WERI-Rb-1 (cell line): ENCODE measurements around the gene OR10AD1.

Source experiments
- DNase-seq: peaks from one replicate; pipeline ENCODE4 v3.0.0-alpha.2; 2020
- H3K27ac ChIP-seq: fragments of 250-450 bp; sonication (Bioruptor Pico); 2 replicates; pipeline ENCODE4 v1.5.1; 2020; ENCODE audit warnings: mild to moderate bottlenecking, moderate library complexity
- H3K27me3 ChIP-seq: fragments of 250-450 bp; sonication (Bioruptor Pico); 2 replicates; pipeline ENCODE4 v1.5.1; 2021; ENCODE audit warnings: mild to moderate bottlenecking, low read depth, moderate library complexity; ENCODE audit not compliant: insufficient read depth, severe bottlenecking
- H3K36me3 ChIP-seq: fragments of 250-450 bp; sonication (Bioruptor Pico); 2 replicates; pipeline ENCODE4 v1.5.1; 2020; ENCODE audit warnings: mild to moderate bottlenecking, moderate library complexity
- H3K4me3 ChIP-seq: 2 replicates; pipeline ENCODE4 v1.5.1; 2011; ENCODE audit warnings: low read depth, mild to moderate bottlenecking, control low read depth, low read length
- H3K9me3 ChIP-seq: fragments of 250-450 bp; sonication (Bioruptor Pico); 2 replicates; pipeline ENCODE4 v1.5.1; 2021; ENCODE audit warnings: mild to moderate bottlenecking, moderate library complexity; ENCODE audit not compliant: severe bottlenecking
- CTCF ChIP-seq: IDR thresholded peaks from 2 replicates; pipeline ENCODE4 v1.5.1; 2011; ENCODE audit warnings: low read depth, mild to moderate bottlenecking, control low read depth, inconsistent platforms, low read length

OR10AD1 gene

GRCh38 chr12:48177982-48178381 is 25.1 kb downstream of the OR10AD1 start:
- H3K27me3 ChIP-seq, result peaks cover 37% of the 10 kb centered on the region
- DNase-seq, result no peak
- no peak overlapping the region for H3K4me3 ChIP-seq
- no peaks in the 10 kb centered on the region for H3K36me3 ChIP-seq
- no peaks in the 10 kb centered on the region for H3K9me3 ChIP-seq
- H3K27ac ChIP-seq, result no peak overlapping the region
- no peak for TF ChIP-seq CTCF

DNA sequence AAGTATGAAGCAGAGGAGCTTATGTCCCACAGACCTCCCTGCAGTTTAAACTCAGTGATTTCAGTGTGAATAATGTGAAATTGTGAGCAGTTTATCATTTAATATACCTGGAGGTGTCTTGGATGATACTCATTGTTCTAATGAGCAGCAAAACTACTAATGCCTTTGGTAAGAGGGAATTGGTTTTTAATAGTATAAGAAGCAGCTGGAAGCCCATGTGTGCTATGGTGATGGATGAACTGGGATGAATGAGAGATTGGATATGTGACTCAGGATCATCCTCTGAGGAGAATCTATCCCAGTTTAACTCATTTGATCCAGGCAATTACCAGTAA is 26.7 kb downstream of the OR10AD1 start:
- no peak overlapping the region for H3K27ac ChIP-seq
- DNase-seq, result peak; percentile 16
- no peaks in the 10 kb centered on the region for H3K36me3 ChIP-seq
- H3K4me3 ChIP-seq, result no peak overlapping the region
- TF ChIP-seq CTCF, result no peak
- H3K27me3 ChIP-seq, result peaks cover 23% of the 10 kb centered on the region
- H3K9me3 ChIP-seq, result no peaks in the 10 kb centered on the region

- no peak overlapping the region for H3K4me3 ChIP-seq
- no peak for TF ChIP-seq CTCF
- no peaks in the 10 kb centered on the region for H3K9me3 ChIP-seq
- H3K27me3 ChIP-seq, result peaks cover 17% of the 10 kb centered on the region
- H3K27ac ChIP-seq, result no peak overlapping the region
- no peaks in the 10 kb centered on the region for H3K36me3 ChIP-seq
- no peak for DNase-seq
Observed at GRCh38 chr12:48175613-48176416, 27.3 kb downstream of the OR10AD1 start.

GRCh38 chr12:48169011-48169410 is 34.1 kb downstream of the OR10AD1 start:
- TF ChIP-seq CTCF, result no peak
- no peak for DNase-seq
- Histone ChIP-seq H3K9me3 (no peaks in the 10 kb centered on the region), H3K27me3 (no peaks in the 10 kb centered on the region), H3K4me3 (no peak overlapping the region), H3K27ac (no peak overlapping the region), H3K36me3 (no peaks in the 10 kb centered on the region)

DNA sequence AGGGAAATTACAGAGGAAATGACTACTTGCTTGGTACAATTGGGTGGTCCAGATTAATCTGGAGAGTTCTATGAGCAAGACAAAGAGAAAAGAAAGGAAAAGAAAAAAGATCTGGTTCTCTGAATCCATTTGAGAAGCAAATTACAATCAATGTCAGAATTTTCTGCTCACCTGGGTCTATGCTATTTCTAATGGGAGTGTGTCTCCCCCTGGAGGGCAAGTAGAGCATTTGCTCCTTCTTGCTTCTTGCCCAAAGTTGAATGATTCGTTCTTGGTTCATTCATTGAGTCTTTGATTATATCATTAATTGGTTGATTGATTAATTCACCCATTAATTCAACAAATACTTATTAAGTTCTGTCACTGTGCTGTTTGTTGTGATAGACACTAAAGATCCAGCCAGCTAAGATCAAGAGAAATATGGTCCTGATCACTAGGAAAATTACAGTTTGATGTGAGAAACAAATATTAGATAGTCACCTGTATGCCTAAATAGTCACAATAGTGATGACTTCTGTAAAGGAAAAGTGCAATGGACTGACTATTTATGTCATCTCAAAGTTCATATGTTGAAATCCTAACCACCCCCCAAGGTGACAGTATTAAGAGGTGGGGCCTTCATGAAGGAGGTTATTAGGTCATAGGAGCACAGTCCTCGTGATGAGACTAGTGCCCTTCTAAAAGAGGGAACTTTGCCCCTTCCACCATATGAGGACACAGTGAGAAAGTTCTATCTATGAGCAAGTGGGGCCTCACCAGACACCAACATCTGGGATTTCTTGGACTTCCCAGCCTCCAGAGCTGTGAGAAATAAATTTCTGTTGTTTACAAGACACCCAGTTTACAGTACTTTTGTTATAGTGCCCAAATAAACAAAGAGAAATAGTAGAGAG is 37.8 kb downstream of the OR10AD1 start:
- H3K27me3 ChIP-seq, result no peaks in the 10 kb centered on the region
- TF ChIP-seq CTCF, result peak; percentile 83
- H3K36me3 ChIP-seq, result no peaks in the 10 kb centered on the region
- H3K9me3 ChIP-seq, result no peaks in the 10 kb centered on the region
- peak; percentile 38 for DNase-seq
- H3K27ac ChIP-seq, result no peak overlapping the region
- no peak overlapping the region for H3K4me3 ChIP-seq
